ENCODE results near the gene SFMBT1. TPM values are rescaled to one million over a fixed set of nuclear protein-coding genes. Genes with fewer than 3 reads are reported as not detected.

Gene SFMBT1
- total and polyA plus RNA-seq, 9 donors: 1.2 to 21.1 (median 6.2) TPM

DNA sequence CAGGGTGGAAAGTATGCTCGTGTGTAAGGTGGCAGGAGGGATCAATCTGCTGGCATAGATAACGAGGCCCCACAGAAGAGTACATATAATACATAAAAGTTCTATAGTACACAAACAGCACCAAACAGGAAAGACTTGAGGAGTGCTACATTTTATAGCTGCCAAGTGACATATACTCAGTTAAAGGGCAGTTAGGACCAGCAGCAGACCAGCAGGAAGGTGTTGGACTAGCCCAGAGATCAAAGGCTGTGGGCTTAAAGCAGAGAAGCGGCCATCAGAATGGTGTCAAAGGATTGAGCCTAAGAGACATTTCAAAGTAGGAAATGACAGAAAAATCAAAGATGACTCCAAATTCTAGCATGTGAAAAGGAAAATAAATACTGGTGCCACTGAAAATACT, 34.5 kb downstream of the SFMBT1 start:
- DNase-seq: no peak
- no peaks in the 10 kb centered on the region for H3K27me3 ChIP-seq
- intact Hi-C loops (cut with DNase I): no loop called here
- TF ChIP-seq, protein P1, sequence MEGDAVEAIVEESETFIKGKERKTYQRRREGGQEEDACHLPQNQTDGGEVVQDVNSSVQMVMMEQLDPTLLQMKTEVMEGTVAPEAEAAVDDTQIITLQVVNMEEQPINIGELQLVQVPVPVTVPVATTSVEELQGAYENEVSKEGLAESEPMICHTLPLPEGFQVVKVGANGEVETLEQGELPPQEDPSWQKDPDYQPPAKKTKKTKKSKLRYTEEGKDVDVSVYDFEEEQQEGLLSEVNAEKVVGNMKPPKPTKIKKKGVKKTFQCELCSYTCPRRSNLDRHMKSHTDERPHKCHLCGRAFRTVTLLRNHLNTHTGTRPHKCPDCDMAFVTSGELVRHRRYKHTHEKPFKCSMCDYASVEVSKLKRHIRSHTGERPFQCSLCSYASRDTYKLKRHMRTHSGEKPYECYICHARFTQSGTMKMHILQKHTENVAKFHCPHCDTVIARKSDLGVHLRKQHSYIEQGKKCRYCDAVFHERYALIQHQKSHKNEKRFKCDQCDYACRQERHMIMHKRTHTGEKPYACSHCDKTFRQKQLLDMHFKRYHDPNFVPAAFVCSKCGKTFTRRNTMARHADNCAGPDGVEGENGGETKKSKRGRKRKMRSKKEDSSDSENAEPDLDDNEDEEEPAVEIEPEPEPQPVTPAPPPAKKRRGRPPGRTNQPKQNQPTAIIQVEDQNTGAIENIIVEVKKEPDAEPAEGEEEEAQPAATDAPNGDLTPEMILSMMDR (IDR thresholded peaks at IDR 0.05): no peak
- H3K4me3 ChIP-seq: no peak overlapping the region
- no peaks in the 10 kb centered on the region for H3K9me3 ChIP-seq
- H3K4me1 ChIP-seq (ENCODE audit: insufficient read depth): no peaks in the 10 kb centered on the region
- WGBS, 3 donors: 57 to 59% (median 59%) methylated on average over 3 of the region's 3 CpGs
- no peaks in the 10 kb centered on the region for H3K36me3 ChIP-seq
- no peak overlapping the region for H3K27ac ChIP-seq

DNA sequence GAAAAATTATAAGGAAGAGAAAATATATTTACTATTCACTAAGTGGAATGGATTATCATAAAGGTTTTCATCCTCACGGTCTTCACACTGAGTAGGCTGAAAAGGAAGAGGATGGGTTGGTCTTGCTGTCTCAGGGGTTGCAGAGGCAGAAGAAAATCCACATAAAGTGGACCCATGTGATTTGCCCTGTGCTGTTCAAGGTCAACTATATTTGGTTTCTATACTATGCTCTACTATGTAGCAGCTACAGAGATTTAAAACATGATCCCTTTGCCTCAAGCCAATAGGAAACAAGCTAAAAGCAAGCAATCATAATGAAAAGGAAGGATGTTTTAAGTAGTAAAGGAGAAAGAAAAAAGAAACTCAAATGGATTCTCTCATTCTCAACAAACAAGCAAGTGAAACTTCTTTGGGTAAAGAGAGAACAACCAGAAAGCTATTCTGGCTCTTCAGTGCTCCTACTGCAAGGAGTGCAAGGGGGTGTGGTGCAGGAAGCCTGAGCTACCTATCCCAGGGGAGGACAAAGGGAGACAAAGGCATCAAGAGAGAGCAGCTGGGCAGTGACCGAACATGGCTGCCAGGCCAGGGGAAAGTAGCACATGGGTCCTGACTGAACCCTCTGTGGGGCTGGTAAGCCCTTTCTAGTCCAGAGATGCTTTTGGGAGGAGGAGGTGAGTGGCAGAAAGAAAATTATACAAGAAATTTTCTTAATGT, 35.9 kb downstream of the SFMBT1 start:
- intact Hi-C loops (cut with DNase I): no loop called here
- Histone ChIP-seq H3K4me1 (ENCODE audit: insufficient read depth) (no peaks in the 10 kb centered on the region), H3K36me3 (no peaks in the 10 kb centered on the region), H3K27me3 (no peaks in the 10 kb centered on the region), H3K4me3 (no peak overlapping the region), H3K9me3 (no peaks in the 10 kb centered on the region), H3K27ac (no peak overlapping the region)
- TF ChIP-seq EP300 (IDR thresholded peaks at IDR 0.05): no peak
- TF ChIP-seq, protein P1 (IDR thresholded peaks at IDR 0.05): no peak
- TF ChIP-seq POLR2A (IDR thresholded peaks at IDR 0.05): no peak
- no peak for DNase-seq
- 85 to 87% (median 86%) methylated on average over 2 of the region's 2 CpGs for WGBS, 3 donors

DNA sequence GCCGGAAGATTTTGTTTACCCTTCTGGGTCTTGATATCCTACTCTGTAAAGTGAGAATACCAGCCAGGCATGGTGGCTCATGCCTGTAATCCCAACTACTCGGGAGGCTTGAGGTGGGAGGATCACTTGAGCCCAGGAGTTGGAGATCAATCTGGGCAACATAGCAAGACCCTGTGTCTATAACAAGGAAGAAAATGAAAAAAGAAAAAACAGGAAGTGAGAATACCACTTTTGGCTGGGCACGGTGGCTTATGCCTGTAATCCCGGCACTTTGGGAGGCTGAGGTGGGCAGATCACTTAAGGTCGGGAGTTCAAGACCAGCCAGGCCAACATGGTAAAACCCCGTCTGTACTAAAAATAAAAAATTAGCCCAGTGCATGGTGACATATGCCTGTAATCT, 36.9 kb downstream of the SFMBT1 start:
- no peak for TF ChIP-seq EP300 (IDR thresholded peaks at IDR 0.05)
- TF ChIP-seq, protein P1 (IDR thresholded peaks at IDR 0.05): no peak
- no peak for TF ChIP-seq POLR2A (IDR thresholded peaks at IDR 0.05)
- WGBS, 3 donors: 87 to 90% (median 87%) methylated on average over 6 of the region's 6 CpGs
- H3K9me3 ChIP-seq: no peaks in the 10 kb centered on the region
- intact Hi-C loops (cut with DNase I): no loop called here
- DNase-seq: no peak
- H3K4me1 ChIP-seq (ENCODE audit: insufficient read depth): no peaks in the 10 kb centered on the region
- no peaks in the 10 kb centered on the region for H3K36me3 ChIP-seq
- H3K4me3 ChIP-seq: no peak overlapping the region
- no peaks in the 10 kb centered on the region for H3K27me3 ChIP-seq
- no peak overlapping the region for H3K27ac ChIP-seq

DNA sequence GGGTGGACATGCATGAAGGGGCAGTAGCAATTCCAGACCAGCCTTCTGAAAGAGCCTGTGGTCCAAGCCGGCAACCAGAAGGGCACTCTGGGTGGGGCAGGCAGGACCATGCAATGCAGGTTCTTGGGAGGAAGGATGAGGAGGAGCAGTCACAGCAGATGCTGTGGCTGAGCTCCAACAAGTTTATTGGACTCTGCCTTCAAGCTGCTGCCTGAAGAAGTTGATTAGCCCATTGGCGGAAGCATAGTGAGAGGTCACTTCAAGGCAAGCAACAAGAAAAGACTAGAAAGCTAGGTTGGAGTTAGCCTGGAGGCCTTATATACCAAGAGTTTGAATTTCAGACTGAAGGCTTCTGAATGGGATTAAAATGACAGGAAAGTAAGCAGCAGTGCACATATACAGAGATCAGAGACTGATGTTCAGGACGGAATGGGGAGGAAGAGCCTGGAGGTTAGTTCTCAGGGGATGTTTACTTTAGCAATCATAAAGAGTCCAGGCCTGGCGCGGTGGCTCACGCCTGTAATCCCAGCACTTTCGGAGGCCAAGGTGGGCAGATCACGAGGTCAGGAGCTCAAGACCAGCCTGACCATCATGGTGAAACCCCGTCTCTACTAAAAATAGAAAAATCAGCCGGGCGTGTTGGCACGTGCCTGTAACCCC, 39.9 kb downstream of the SFMBT1 start:
- Histone ChIP-seq H3K36me3 (no peaks in the 10 kb centered on the region), H3K4me3 (no peak overlapping the region), H3K27ac (no peak overlapping the region), H3K27me3 (no peaks in the 10 kb centered on the region), H3K4me1 (ENCODE audit: insufficient read depth) (no peaks in the 10 kb centered on the region), H3K9me3 (no peaks in the 10 kb centered on the region)
- intact Hi-C loops (cut with DNase I): no loop called here
- WGBS, 3 donors: 91% methylated on average over 12 of the region's 12 CpGs
- TF ChIP-seq POLR2A (IDR thresholded peaks at IDR 0.05): no peak
- TF ChIP-seq, protein P1 (IDR thresholded peaks at IDR 0.05): no peak
- no peak for TF ChIP-seq EP300 (IDR thresholded peaks at IDR 0.05)
- no peak for DNase-seq

All from ovary (tissue), 9 donors.